Ishikawa (cell line): ENCODE measurements around the gene VPS11.

Source experiments
- CREB1 ChIP-seq: IDR thresholded peaks from 2 replicates; pipeline ENCODE4 v1.6.1; 2012; ENCODE audit warnings: low read depth
- EP300 ChIP-seq: IDR thresholded peaks from 2 replicates; pipeline ENCODE4 v1.6.1; 2012; ENCODE audit warnings: borderline replicate concordance
- TAF1 ChIP-seq: IDR thresholded peaks from 2 replicates; pipeline ENCODE4 v1.6.1; 2012; ENCODE audit warnings: low read depth, mild to moderate bottlenecking

- TF ChIP-seq EP300: no peak
- no peak for TF ChIP-seq CREB1
- TF ChIP-seq TAF1: no peak
These were observed 42.1 kb upstream of the VPS11 start for GRCh38 chr11:119025541-119025940.
